Activated CD8-positive, alpha-beta T cell treated with anti-CD3 and anti-CD28 coated beads for 36 hours (primary cell): ENCODE data around the gene AACS. TPM values are rescaled to one million over a fixed set of nuclear protein-coding genes. Genes with fewer than 3 reads are reported as not detected.
"Not testable (repeated sequence)": the region's sequence is repeated elsewhere in the genome, so short reads cannot be mapped to it uniquely, and the experiment has no call there.

Source experiments
- ATAC-seq: fragments of 200-7000 bp; cut with Tn5 transposase; one replicate; pipeline ENCODE4 v1.10.0; 2021; ENCODE audit warnings: mild to moderate bottlenecking, moderate library complexity
- CTCF ChIA-PET: fragments of 350-600 bp; sonication (Branson Sonifier 250); formaldehyde crosslinking; loops from one replicate; lab custom pipeline; 2021; ENCODE audit warnings: antibody characterized with exemption; lab: Charles Lee
- POLR2A ChIA-PET: fragments of 350-600 bp; sonication (Branson Sonifier 250); formaldehyde crosslinking; loops from one replicate; lab custom pipeline; 2021; ENCODE audit warnings: antibody characterized with exemption; lab: Charles Lee
- DNase-seq: peaks from one replicate; pipeline ENCODE4 v3.0.0-alpha.2; 2020
- H3K27ac Mint-ChIP-seq: one replicate; pipeline ENCODE4 v1.8.0; 2021; ENCODE audit warnings: mild to moderate bottlenecking, mixed read lengths
- H3K27me3 Mint-ChIP-seq: one replicate; pipeline ENCODE4 v1.8.0; 2021; ENCODE audit warnings: mixed read lengths
- H3K36me3 Mint-ChIP-seq: one replicate; pipeline ENCODE4 v1.8.0; 2021; ENCODE audit warnings: low read depth, mixed read lengths
- H3K4me1 Mint-ChIP-seq: one replicate; pipeline ENCODE4 v1.8.0; 2021; ENCODE audit warnings: low read depth, mixed read lengths
- H3K4me3 Mint-ChIP-seq: one replicate; pipeline ENCODE4 v1.8.0; 2021; ENCODE audit warnings: mild to moderate bottlenecking, moderate library complexity, mixed read lengths
- H3K9me3 Mint-ChIP-seq: one replicate; pipeline ENCODE4 v1.8.0; 2021; ENCODE audit warnings: mixed read lengths
- CTCF ChIP-seq: fragments of 200-600 bp; IDR thresholded peaks from one replicate; pipeline ENCODE4 v1.8.0; 2022; ENCODE audit warnings: antibody characterized with exemption, mild to moderate bottlenecking
- intact Hi-C: fragments of 100-400 bp; cut with micrococcal nuclease; formaldehyde crosslinking; loops from one replicate; pipeline ENCODE4 v1.10.0; 2022
- total RNA-seq, 2 experiments: library from RNA; stranded (reverse); gene quantifications; one replicate each; pipeline ENCODE4 v1.2.3, GENCODE V29; 2021

AACS gene
- total RNA-seq, 2 experiments from 2014 or later, result 15.7 to 17.6 TPM

- Mint-ChIP-seq H3K4me1 (no peaks in the 10 kb centered on the region), H3K36me3 (peaks cover 19% of the 10 kb centered on the region), H3K4me3 (no peak overlapping the region), H3K27ac (no peak overlapping the region), H3K9me3 (no peaks in the 10 kb centered on the region), H3K27me3 (no peaks in the 10 kb centered on the region)
- DNase-seq, result no peak
- ChIA-PET POLR2A (no interaction called here), CTCF (no interaction called here)
- no peak for TF ChIP-seq CTCF
- intact Hi-C loops, result no loop called here
- no peak for ATAC-seq
These were observed 13.8 kb downstream of the AACS start for GRCh38 chr12:125079084-125079483.

DNA sequence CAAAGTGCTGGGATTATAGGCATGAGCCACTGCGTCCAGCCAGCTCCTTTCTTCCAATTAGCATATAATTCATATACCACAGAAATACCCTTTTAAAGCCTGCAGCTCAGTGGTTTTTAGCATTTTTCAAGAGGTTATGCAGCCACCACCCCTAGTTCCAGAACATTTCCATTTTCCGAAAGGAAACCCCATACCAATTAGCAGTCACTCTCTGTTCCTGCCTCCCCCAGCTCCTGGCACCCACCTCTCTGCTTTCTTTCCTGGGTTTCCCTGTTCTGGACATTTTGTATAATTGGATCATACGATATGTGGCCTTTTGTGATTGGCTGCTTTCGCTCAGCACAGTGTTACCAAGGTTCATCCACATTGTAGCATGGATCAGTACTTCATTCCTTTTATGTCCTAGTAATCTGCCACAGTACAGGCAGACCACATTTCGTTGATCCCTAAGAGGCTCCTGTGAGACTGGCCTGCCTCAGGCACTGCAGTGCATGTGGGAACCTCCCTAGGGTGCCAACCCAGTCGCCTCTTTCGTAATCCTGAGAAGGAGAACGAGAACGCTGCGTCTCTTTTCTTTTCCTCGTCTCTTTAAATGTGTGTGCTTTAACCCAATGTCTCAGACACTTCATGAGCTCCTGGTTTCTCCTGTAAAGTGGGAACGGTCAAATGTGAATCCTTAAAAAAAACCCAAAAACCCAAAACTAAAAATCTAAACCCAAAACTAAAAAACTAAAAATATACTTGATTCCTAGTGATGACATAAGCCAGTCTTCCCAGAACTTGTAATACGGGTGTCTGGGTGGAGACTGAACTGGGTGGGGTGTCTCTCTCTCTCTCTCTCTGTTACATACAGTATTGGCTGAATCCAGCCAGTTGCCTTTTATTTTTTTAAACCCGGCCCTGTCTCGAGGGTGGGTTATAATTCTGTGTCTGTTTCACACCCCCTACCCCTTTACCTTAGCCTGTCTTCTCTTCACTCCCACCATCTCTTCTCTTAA lies 14.7 kb downstream of the AACS start:
- Mint-ChIP-seq H3K27me3 (no peaks in the 10 kb centered on the region), H3K4me1 (no peaks in the 10 kb centered on the region), H3K9me3 (no peaks in the 10 kb centered on the region), H3K4me3 (no peak overlapping the region), H3K36me3 (peaks cover 22% of the 10 kb centered on the region), H3K27ac (no peak overlapping the region)
- POLR2A ChIA-PET, result no interaction called here
- no peak for ATAC-seq
- CTCF ChIA-PET, result no interaction called here
- TF ChIP-seq CTCF, result no peak
- intact Hi-C loops, result no loop called here
- no peak for DNase-seq

GRCh38 chr12:125081427-125081826 lies 16.2 kb downstream of the AACS start:
- H3K27ac Mint-ChIP-seq, result no peak overlapping the region
- no peaks in the 10 kb centered on the region for H3K4me1 Mint-ChIP-seq
- CTCF ChIA-PET, result no interaction called here
- H3K27me3 Mint-ChIP-seq, result no peaks in the 10 kb centered on the region
- no peak overlapping the region for H3K4me3 Mint-ChIP-seq
- DNase-seq (no peak), ATAC-seq (no peak)
- POLR2A ChIA-PET, result no interaction called here
- H3K9me3 Mint-ChIP-seq, result no peaks in the 10 kb centered on the region
- peaks cover 18% of the 10 kb centered on the region for H3K36me3 Mint-ChIP-seq
- TF ChIP-seq CTCF, result no peak
- intact Hi-C loops, result no loop called here

- CTCF ChIA-PET, result no interaction called here
- Mint-ChIP-seq H3K4me1 (no peaks in the 10 kb centered on the region), H3K9me3 (no peaks in the 10 kb centered on the region), H3K27ac (no peak overlapping the region), H3K36me3 (peaks cover 20% of the 10 kb centered on the region), H3K27me3 (no peaks in the 10 kb centered on the region), H3K4me3 (no peak overlapping the region)
- POLR2A ChIA-PET, result no interaction called here
- DNase-seq, result no peak
- intact Hi-C loops, result no loop called here
- no peak for TF ChIP-seq CTCF
- no peak for ATAC-seq
These were observed 17.8 kb downstream of the AACS start for GRCh38 chr12:125083072-125083471.

GRCh38 chr12:125088199-125088598 lies 23.0 kb downstream of the AACS start:
- H3K27ac Mint-ChIP-seq, DNase-seq, intact Hi-C loops, H3K4me1 Mint-ChIP-seq, H3K27me3 Mint-ChIP-seq, H3K9me3 Mint-ChIP-seq, ATAC-seq, CTCF ChIA-PET, POLR2A ChIA-PET, H3K4me3 Mint-ChIP-seq: not testable (repeated sequence)
- H3K36me3 Mint-ChIP-seq, result peaks cover 11% of the 10 kb centered on the region
